IMR-90 (cell line): ENCODE data around the gene SCNM1. TPM values are rescaled to one million over a fixed set of nuclear protein-coding genes. Genes with fewer than 3 reads are reported as not detected.
A peak's percentile ranks its signal among the peaks of the same experiment; 100 is the strongest.

ENCODE experiments used
- ATAC-seq: fragments of 200-7000 bp; cut with Tn5 transposase; 2 replicates; pipeline ENCODE4 v1.9.1; 2020; ENCODE audit warnings: low read depth, mild to moderate bottlenecking, moderate library complexity
- BruUV-seq: library from RNA; stranded (reverse); fragments of 400-500 nt; replicated peaks from 2 replicates; lab custom pipeline; 2021; lab: Mats Ljungman, UMichigan
- CTCF ChIA-PET: fragments of 300-600 bp; formaldehyde crosslinking; extraction: SDS; loops from one replicate; lab custom pipeline; 2021; ENCODE audit warnings: antibody characterized with exemption; lab: Yijun Ruan, JAX
- POLR2A ChIA-PET: fragments of 300-600 bp; sonication (Branson Sonifier 250); formaldehyde crosslinking; loops from one replicate; lab custom pipeline; 2022; ENCODE audit warnings: antibody characterized with exemption; ENCODE audit not compliant: unreplicated experiment; lab: Charles Lee
- DNase-seq: peaks from one replicate; pipeline ENCODE4 v3.0.0; 2013
- H2AFZ ChIP-seq: replicated peaks from 2 replicates; pipeline ENCODE3; 2013; ENCODE audit warnings: low read length, mild to moderate bottlenecking; ENCODE audit not compliant: poor library complexity
- H2AK5ac ChIP-seq: 2 replicates; pipeline ENCODE4 v1.6.1; 2013; ENCODE audit warnings: low read depth, low read length, inconsistent platforms
- H2AK9ac ChIP-seq: replicated peaks from 2 replicates; pipeline ENCODE3; 2013; ENCODE audit warnings: mild to moderate bottlenecking, low read depth, low read length, moderate library complexity; ENCODE audit not compliant: poor library complexity
- H2BK120ac ChIP-seq: 2 replicates; pipeline ENCODE4 v1.6.1; 2013; ENCODE audit warnings: low read depth, low read length, inconsistent platforms
- H2BK15ac ChIP-seq: 3 replicates; pipeline ENCODE4 v1.6.1; 2013; ENCODE audit warnings: low read depth, low read length, inconsistent platforms
- H2BK20ac ChIP-seq: 2 replicates; pipeline ENCODE4 v1.6.1; 2013; ENCODE audit warnings: low read depth, mild to moderate bottlenecking, inconsistent platforms, low read length, moderate library complexity
- H2BK5ac ChIP-seq: 2 replicates; pipeline ENCODE4 v1.6.1; 2013; ENCODE audit warnings: mild to moderate bottlenecking, low read depth, low read length, inconsistent platforms; ENCODE audit not compliant: poor library complexity, severe bottlenecking
- H3K14ac ChIP-seq: replicated peaks from 2 replicates; pipeline ENCODE4 v1.6.1; 2013; ENCODE audit warnings: low read depth, low read length, inconsistent platforms
- H3K18ac ChIP-seq: 2 replicates; pipeline ENCODE4 v1.6.1; 2013; ENCODE audit warnings: low read depth, low read length, control low read depth
- H3K23ac ChIP-seq: 2 replicates; pipeline ENCODE4 v1.6.1; 2013; ENCODE audit warnings: low read depth, low read length, inconsistent platforms
- H3K27ac ChIP-seq: 2 replicates; pipeline ENCODE4 v1.5.1; 2013; ENCODE audit warnings: mild to moderate bottlenecking, control low read depth, low read length; ENCODE audit not compliant: insufficient read depth
- H3K27me3 ChIP-seq: 2 replicates; pipeline ENCODE4 v1.6.1; 2013; ENCODE audit warnings: low read length; ENCODE audit not compliant: control insufficient read depth, insufficient read depth
- H3K36me3 ChIP-seq: 2 replicates; pipeline ENCODE4 v1.6.1; 2013; ENCODE audit warnings: low read length, mixed read lengths; ENCODE audit not compliant: control insufficient read depth, insufficient read depth
- H3K4ac ChIP-seq: 2 replicates; pipeline ENCODE4 v1.6.1; 2013; ENCODE audit warnings: low read depth, low read length, inconsistent platforms
- H3K4me1 ChIP-seq: 2 replicates; pipeline ENCODE4 v1.6.1; 2013; ENCODE audit warnings: low read length, mixed read lengths; ENCODE audit not compliant: control insufficient read depth, insufficient read depth
- H3K4me2 ChIP-seq: 2 replicates; pipeline ENCODE4 v1.6.1; 2013; ENCODE audit warnings: low read depth, mild to moderate bottlenecking, control low read depth, low read length, moderate library complexity
- H3K4me3 ChIP-seq: 2 replicates; pipeline ENCODE4 v1.5.1; 2013; ENCODE audit warnings: low read depth, mild to moderate bottlenecking, control low read depth, low read length, moderate library complexity; ENCODE audit not compliant: insufficient read depth
- H3K56ac ChIP-seq: 2 replicates; pipeline ENCODE4 v1.6.1; 2013; ENCODE audit warnings: low read length, inconsistent platforms; ENCODE audit not compliant: insufficient read depth; ENCODE audit errors: extremely low read depth
- H3K79me1 ChIP-seq, 2 experiments: 2 replicates each; pipeline ENCODE4 v1.6.1; 2013; ENCODE audit warnings: low read length in 2 of 2, inconsistent platforms in 1 of 2, low read depth in 1 of 2
- H3K9ac ChIP-seq: 2 replicates; pipeline ENCODE4 v1.6.1; 2013; ENCODE audit warnings: low read depth, low read length, control low read depth
- H3K9me1 ChIP-seq: 2 replicates; pipeline ENCODE4 v1.6.1; 2013; ENCODE audit warnings: low read length, inconsistent platforms; ENCODE audit not compliant: insufficient read depth
- H3K9me3 ChIP-seq: 2 replicates; pipeline ENCODE4 v1.6.1; 2013; ENCODE audit warnings: low read length; ENCODE audit not compliant: control insufficient read depth, insufficient read depth
- H4K20me1 ChIP-seq: 2 replicates; pipeline ENCODE4 v1.6.1; 2013; ENCODE audit warnings: low read length, inconsistent platforms; ENCODE audit not compliant: insufficient read depth
- H4K5ac ChIP-seq: 2 replicates; pipeline ENCODE4 v1.6.1; 2013; ENCODE audit warnings: mild to moderate bottlenecking, low read depth, low read length, control low read depth
- H4K8ac ChIP-seq, 2 experiments: 2 replicates each; pipeline ENCODE4 v1.6.1; 2013; ENCODE audit warnings: low read depth in 2 of 2, low read length in 2 of 2, control low read depth in 1 of 2, inconsistent platforms in 1 of 2
- H4K91ac ChIP-seq: 2 replicates; pipeline ENCODE4 v1.6.1; 2013; ENCODE audit warnings: low read depth, low read length, inconsistent platforms; ENCODE audit not compliant: insufficient read depth
- BHLHE40 ChIP-seq: fragments of 150-350 bp; IDR thresholded peaks from 2 replicates; pipeline ENCODE4 v1.6.1; 2016; ENCODE audit warnings: mild to moderate bottlenecking, low read depth, low read length
- CHD1 ChIP-seq: IDR thresholded peaks from 2 replicates; pipeline ENCODE4 v1.6.1; 2012; ENCODE audit warnings: low read depth, low read length, improper control_type of control experiment
- CTCF ChIP-seq: conservative IDR thresholded peaks from 2 replicates; pipeline ENCODE4 v1.5.1; 2012; ENCODE audit warnings: mild to moderate bottlenecking, low read depth, low read length, improper control_type of control experiment
- ELK1 ChIP-seq: fragments of 150-350 bp; IDR thresholded peaks from 2 replicates; pipeline ENCODE4 v1.6.1; 2016; ENCODE audit warnings: low read depth, mild to moderate bottlenecking, low read length, moderate library complexity, borderline replicate concordance
- FOS ChIP-seq: fragments of 150-350 bp; IDR thresholded peaks from 2 replicates; pipeline ENCODE4 v1.6.1; 2016; ENCODE audit warnings: low read depth, low read length
- MAFK ChIP-seq: IDR thresholded peaks from 2 replicates; pipeline ENCODE4 v1.6.1; 2012; ENCODE audit warnings: low read depth, low read length, improper control_type of control experiment
- NFE2L2 ChIP-seq: fragments of 150-350 bp; IDR thresholded peaks from 2 replicates; pipeline ENCODE4 v1.6.1; 2016; ENCODE audit warnings: low read depth, mild to moderate bottlenecking, low read length
- RAD21 ChIP-seq: IDR thresholded peaks from 2 replicates; pipeline ENCODE4 v1.6.1; 2012; ENCODE audit warnings: low read length, improper control_type of control experiment
- RCOR1 ChIP-seq: IDR thresholded peaks from 2 replicates; pipeline ENCODE4 v1.6.1; 2012; ENCODE audit warnings: mild to moderate bottlenecking, low read length, improper control_type of control experiment; ENCODE audit not compliant: insufficient replicate concordance
- USF2 ChIP-seq: fragments of 150-350 bp; IDR thresholded peaks from 2 replicates; pipeline ENCODE4 v1.6.1; 2017; ENCODE audit warnings: mild to moderate bottlenecking, antibody characterized with exemption, low read length, low read depth
- WGBS, 2 experiments: methylation state at CpG; one replicate each; pipeline versions ENCODE4 v1.1.5 to v1.1.7; 2013; ENCODE audit warnings: missing lambda C conversion rate in 2 of 2; ENCODE audit not compliant: insufficient read length in 1 of 2; ENCODE audit errors: extremely low coverage in 2 of 2; 5-methylcytosine and 5-hydroxymethylcytosine counted together
- dilution Hi-C: fragments of 300-500 bp; cut with HindIII; formaldehyde crosslinking; loops from one replicate; pipeline ENCODE4 v1.14.3; 2018; ENCODE audit warnings: low sequenced_read_pairs; ENCODE audit not compliant: unreplicated experiment
- in situ Hi-C: fragments of 300-500 bp; cut with MboI; formaldehyde crosslinking; loops from 3 replicates; pipeline ENCODE4 v1.14.3; 2019; ENCODE audit warnings: low sequenced_read_pairs, inconsistent platforms, mixed read lengths
- intact Hi-C: fragments of 100-400 bp; cut with micrococcal nuclease; formaldehyde crosslinking; loops from 2 replicates; pipeline ENCODE4 v1.10.0; 2022
- polyA plus RNA-seq, 3 experiments: library from polyadenylated mRNA; depleted of rRNA; stranded (reverse); fragments of >200 nt; gene quantifications; 2 replicates each; pipeline ENCODE4 v1.2.3, GENCODE V29; 2012; ENCODE audit warnings: low replicate concordance in 1 of 3
- total RNA-seq: library from RNA; depleted of rRNA; stranded (reverse); fragments of >200 nt; gene quantifications from 2 replicates; pipeline ENCODE4 v1.2.3, GENCODE V29; 2012

SCNM1 gene
- total and polyA plus RNA-seq, 2 of the 4 experiments (the other 2 are of a cell fraction) = 27.4 to 33.2 TPM

GRCh38 chr1:151134991-151135390, 31.0 kb upstream of the SCNM1 start:
- BruUV-seq = no TSS peak
- Histone ChIP-seq H3K4ac (no peak overlapping the region), H3K79me1 (no peaks in the 10 kb centered on the region), H2BK120ac (no peak overlapping the region), H3K4me2 (no peak overlapping the region), H3K23ac (no peak overlapping the region), H2AK9ac (peak overlapping the region; percentile 19), H4K8ac (no peak overlapping the region), H3K9ac (no peak overlapping the region), H3K4me1 (no peaks in the 10 kb centered on the region), H2BK15ac (no peak overlapping the region), H3K9me1 (no peaks in the 10 kb centered on the region; the same call in 1 of the 2 replicates), H3K27ac (no peak overlapping the region), H2BK5ac (no peak overlapping the region), H4K20me1 (no peaks in the 10 kb centered on the region), H4K91ac (no peak overlapping the region), H4K5ac (no peak overlapping the region), H2AK5ac (no peak overlapping the region), H3K14ac (no peak overlapping the region), H2BK20ac (no peak overlapping the region), H3K27me3 (peaks cover 9% of the 10 kb centered on the region), H3K4me3 (no peak overlapping the region), H3K9me3 (no peaks in the 10 kb centered on the region), H3K18ac (no peak overlapping the region), H3K36me3 (peaks cover 11% of the 10 kb centered on the region; the same call in 1 of the 2 replicates), H2AFZ (no peak overlapping the region), H3K56ac (no peak overlapping the region)
- ChIA-PET CTCF (interaction anchor here (0.8 kb wide), 1 partner anchor 13 kb away, joined by 3 read pairs; no protein-coding TSS in a partner anchor), POLR2A (no interaction called here)
- ATAC-seq (no peak), DNase-seq (no peak)
- in situ Hi-C loops (no loop called here), dilution Hi-C loops (no loop called here), intact Hi-C loops (no loop called here)
- WGBS, 2 experiments = 100% methylated on average over 4 of the region's 7 CpGs; no CpG with 5 or more reads in 1 of the 2 experiments
- TF ChIP-seq RAD21 (no peak), USF2 (no peak), CTCF (no peak), RCOR1 (no peak), FOS (no peak), MAFK (no peak), ELK1 (no peak), NFE2L2 (no peak), CHD1 (no peak), BHLHE40 (no peak)
